Sigmoid colon (tissue), 7 donors: ENCODE results near the gene UBQLNL. TPM values are rescaled to one million over a fixed set of nuclear protein-coding genes. Genes with fewer than 3 reads are reported as not detected.

Experiments used
- DNase-seq: peaks from one replicate; pipeline ENCODE4 v3.0.0-alpha.2; 2019
- H3K27ac ChIP-seq, 4 donors: fragments of 200-600 bp; sonication (generic); one replicate each; pipeline ENCODE4 v1.5.1; 2016 to 2019; ENCODE audit warnings: mild to moderate bottlenecking in 1 of 4
- H3K27me3 ChIP-seq, 3 donors: fragments of 200-600 bp; sonication (generic); one replicate each; pipeline ENCODE4 v1.5.1; 2019; ENCODE audit warnings: mild to moderate bottlenecking in 1 of 3
- H3K36me3 ChIP-seq, 4 donors: fragments of 200-600 bp; sonication (generic); one replicate each; pipeline ENCODE4 v1.5.1; 2016 to 2019
- H3K4me1 ChIP-seq, 4 donors: fragments of 200-600 bp; sonication (generic); one replicate each; pipeline ENCODE4 v1.5.1; 2017 to 2019
- H3K4me3 ChIP-seq, 4 donors: fragments of 200-600 bp; sonication (generic); one replicate each; pipeline ENCODE4 v1.5.1; 2017 to 2019; ENCODE audit warnings: mild to moderate bottlenecking in 2 of 4, moderate library complexity in 1 of 4
- H3K9me3 ChIP-seq, 4 donors: fragments of 200-600 bp in 3 of 4; sonication (generic) in 3 of 4; one replicate each; pipeline versions ENCODE4 v1.5.1 to v1.6.1; 2013 to 2019
- CTCF ChIP-seq, 4 experiments: fragments of 450-650 bp in 3 of 4; fragments of 200-600 bp in 1 of 4; IDR thresholded peaks; one replicate each; pipeline ENCODE4 v1.5.1; 2016 to 2019; ENCODE audit warnings: antibody characterized with exemption in 4 of 4, mild to moderate bottlenecking in 3 of 4, moderate library complexity in 2 of 4
- EP300 ChIP-seq, 4 donors: sonication (generic); formaldehyde crosslinking; IDR thresholded peaks; one replicate each; pipeline ENCODE4 v1.6.1; 2017; ENCODE audit warnings: antibody characterized with exemption in 4 of 4
- POLR2A ChIP-seq, 2 donors: fragments of 450-650 bp; IDR thresholded peaks; one replicate each; pipeline ENCODE4 v1.6.1; 2016; ENCODE audit warnings: antibody characterized with exemption in 2 of 2, mild to moderate bottlenecking in 2 of 2, moderate library complexity in 2 of 2
- POLR2AphosphoS5 ChIP-seq, 4 donors: sonication (generic); formaldehyde crosslinking; IDR thresholded peaks; one replicate each; pipeline ENCODE4 v1.6.1; 2017; ENCODE audit warnings: antibody characterized with exemption in 4 of 4
- WGBS, 2 donors: extraction: QIAGEN DNeasy Blood & Tissue Kit; methylation state at CpG; one replicate each; pipeline ENCODE4 v1.1.7; 2013; 5-methylcytosine and 5-hydroxymethylcytosine counted together
- intact Hi-C: fragments of 100-400 bp; cut with DNase I; formaldehyde crosslinking; loops from one replicate; pipeline ENCODE4 v1.15.1; 2023
- polyA plus RNA-seq, 3 donors: library from polyadenylated mRNA; stranded (reverse); fragments of 200-250 nt; gene quantifications; one replicate each; pipeline ENCODE4 v1.2.3, GENCODE V29; 2013
- total RNA-seq, 4 donors: library from RNA; depleted of rRNA; stranded (reverse); fragments of >200 nt; gene quantifications; one replicate each; pipeline ENCODE4 v1.1.0, GENCODE V29; 2016
- donor health status: healthy with polysubstance abuse.
- donor health status: Bipolar disorder and iron deficiency.
- donor health status: healthy.

Gene UBQLNL
- total and polyA plus RNA-seq, 7 donors: 0.34 to 1.7 (median 0.54) TPM; not detected in 2

DNA sequence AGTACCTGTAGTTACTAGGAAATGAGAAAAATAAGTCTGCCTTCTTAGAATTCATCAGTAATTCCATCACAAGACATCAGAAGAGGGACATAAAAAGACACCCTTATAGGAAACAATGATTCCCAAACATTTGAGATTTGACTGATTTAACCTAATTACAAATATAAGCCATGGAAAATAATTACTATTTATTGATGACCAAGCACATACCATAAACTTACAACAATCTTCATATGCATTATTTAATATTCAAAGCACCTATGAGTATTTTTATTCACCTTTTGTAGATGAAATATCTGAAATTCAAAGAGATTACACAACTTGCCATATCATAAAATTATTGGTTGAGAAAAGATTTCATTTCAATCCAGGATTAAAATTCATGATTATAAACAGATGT lies 42.6 kb downstream of the UBQLNL start:
- TF ChIP-seq POLR2AphosphoS5 (IDR thresholded peaks at IDR 0.05) (no peak), POLR2A (IDR thresholded peaks at IDR 0.05) (no peak), EP300 (IDR thresholded peaks at IDR 0.05) (no peak), CTCF (IDR thresholded peaks at IDR 0.05) (no peak)
- Histone ChIP-seq H3K9me3 (no peaks in the 10 kb centered on the region), H3K36me3 (no peaks in the 10 kb centered on the region), H3K4me3 (no peak overlapping the region), H3K27ac (no peak overlapping the region), H3K27me3 (no peaks in the 10 kb centered on the region), H3K4me1 (no peaks in the 10 kb centered on the region)
- intact Hi-C loops: no loop called here
- DNase-seq: no peak

GRCh38 chr11:5467527-5467926 lies 49.0 kb downstream of the UBQLNL start:
- Histone ChIP-seq H3K4me3 (no peak overlapping the region), H3K4me1 (no peaks in the 10 kb centered on the region), H3K9me3 (no peaks in the 10 kb centered on the region), H3K27ac (no peak overlapping the region), H3K27me3 (no peaks in the 10 kb centered on the region), H3K36me3 (no peaks in the 10 kb centered on the region)
- 46 to 70% methylated on average over 2 of the region's 2 CpGs for WGBS, 2 donors
- intact Hi-C loops: no loop called here
- no peak for DNase-seq
- TF ChIP-seq POLR2AphosphoS5 (IDR thresholded peaks at IDR 0.05) (no peak), POLR2A (IDR thresholded peaks at IDR 0.05) (no peak), EP300 (IDR thresholded peaks at IDR 0.05) (no peak), CTCF (IDR thresholded peaks at IDR 0.05) (no peak)

Other genes starting within 250 kb of the UBQLNL start
- not detected for gene HBE1, start 246.8 kb downstream of the UBQLNL start, total RNA-seq
- gene HBE1, start 246.8 kb downstream of the UBQLNL start, polyA plus RNA-seq: not detected
- gene OR51B4, start 214.8 kb downstream of the UBQLNL start, total RNA-seq: not detected
- gene OR51B4, start 214.8 kb downstream of the UBQLNL start, polyA plus RNA-seq: not detected
- 1 to 10 TPM in 1 of 4 donors, under 1 TPM in 1, not detected in 2; 0.66 to 1.1 TPM for gene OR51B2, start 192.4 kb downstream of the UBQLNL start, total RNA-seq
- gene OR51B2, start 192.4 kb downstream of the UBQLNL start, polyA plus RNA-seq: not detected
- gene OR51B5, start 173.2 kb downstream of the UBQLNL start, total RNA-seq: 1 to 10 TPM in 1 of 4 donors, not detected in 3; 1.3 TPM
- gene OR51B5, start 173.2 kb downstream of the UBQLNL start, polyA plus RNA-seq: not detected
- gene OR51B6, start 165.2 kb downstream of the UBQLNL start, total RNA-seq: not detected
- gene OR51B6, start 165.2 kb downstream of the UBQLNL start, polyA plus RNA-seq: not detected
- gene OR51M1, start 132.9 kb downstream of the UBQLNL start, total RNA-seq: not detected
- gene OR51M1, start 132.9 kb downstream of the UBQLNL start, polyA plus RNA-seq: under 1 TPM in 1 of 3 donors, not detected in 2; under 0.01 TPM
- not detected for gene OR51Q1, start 94.6 kb downstream of the UBQLNL start, total RNA-seq
- gene OR51Q1, start 94.6 kb downstream of the UBQLNL start, polyA plus RNA-seq: not detected
- 1 to 10 TPM in 1 of 4 donors, not detected in 3; 2.2 TPM for gene OR51I1, start 75.2 kb downstream of the UBQLNL start, total RNA-seq
- gene OR51I1, start 75.2 kb downstream of the UBQLNL start, polyA plus RNA-seq: not detected
- gene OR51I2, start 67.4 kb downstream of the UBQLNL start, total RNA-seq: not detected
- not detected for gene OR51I2, start 67.4 kb downstream of the UBQLNL start, polyA plus RNA-seq
- not detected for gene OR52D1, start 28.0 kb downstream of the UBQLNL start, total RNA-seq
- not detected for gene OR52D1, start 28.0 kb downstream of the UBQLNL start, polyA plus RNA-seq
- gene UBQLN3, start 6.7 kb downstream of the UBQLNL start, total RNA-seq: 1 to 10 TPM in 2 of 4 donors, under 1 TPM in 1, not detected in 1; 0.71 to 1.2 (median 1.1) TPM
- not detected for gene UBQLN3, start 6.7 kb downstream of the UBQLNL start, polyA plus RNA-seq
- gene OR52H1, start 31.8 kb upstream of the UBQLNL start, total RNA-seq: 1 to 10 TPM in 3 of 4 donors, not detected in 1; 1.5 to 3.0 (median 1.6) TPM
- gene OR52H1, start 31.8 kb upstream of the UBQLNL start, polyA plus RNA-seq: under 1 TPM in 1 of 3 donors, not detected in 2; 0.09 TPM
- gene OR52B6, start 64.2 kb upstream of the UBQLNL start, total RNA-seq: not detected
- under 1 TPM in 1 of 3 donors, not detected in 2; 0.07 TPM for gene OR52B6, start 64.2 kb upstream of the UBQLNL start, polyA plus RNA-seq
- gene TRIM6, start 79.9 kb upstream of the UBQLNL start, total RNA-seq: 1 to 10 TPM; 3.5 to 5.5 (median 4.8) TPM
- 1 to 10 TPM in 2 of 3 donors, under 1 TPM in 1; 0.60 to 1.2 (median 1.0) TPM for gene TRIM6, start 79.9 kb upstream of the UBQLNL start, polyA plus RNA-seq
- gene TRIM34, start 108.3 kb upstream of the UBQLNL start, total RNA-seq: 10 to 100 TPM in 1 of 4 donors, 1 to 10 TPM in 3; 3.5 to 10.2 (median 7.3) TPM
- gene TRIM34, start 108.3 kb upstream of the UBQLNL start, polyA plus RNA-seq: 1 to 10 TPM; 3.6 to 9.1 (median 7.4) TPM
- 10 to 100 TPM; 11.7 to 29.9 (median 14.3) TPM for gene TRIM5, start 168.4 kb upstream of the UBQLNL start, total RNA-seq
- 10 to 100 TPM in 1 of 3 donors, 1 to 10 TPM in 2; 5.4 to 12.4 (median 7.2) TPM for gene TRIM5, start 168.4 kb upstream of the UBQLNL start, polyA plus RNA-seq
- gene TRIM22, start 173.1 kb upstream of the UBQLNL start, total RNA-seq: 10 to 100 TPM; 21.1 to 64.8 (median 40.5) TPM
- 100 to 1,000 TPM in 1 of 3 donors, 1 to 10 TPM in 2; 6.6 to 106 (median 7.9) TPM for gene TRIM22, start 173.1 kb upstream of the UBQLNL start, polyA plus RNA-seq
- under 1 TPM in 2 of 4 donors, not detected in 2; under 0.01 to 0.83 TPM for gene OR56B1, start 219.7 kb upstream of the UBQLNL start, total RNA-seq
- gene OR56B1, start 219.7 kb upstream of the UBQLNL start, polyA plus RNA-seq: under 1 TPM in 1 of 3 donors, not detected in 2; 0.12 TPM
- gene OR52N4, start 237.5 kb upstream of the UBQLNL start, total RNA-seq: 1 to 10 TPM in 1 of 4 donors, not detected in 3; 1.8 TPM
- gene OR52N4, start 237.5 kb upstream of the UBQLNL start, polyA plus RNA-seq: under 1 TPM in 1 of 3 donors, not detected in 2; 0.60 TPM